Umbilical cord (tissue), 2 donors: ENCODE data around the gene TLCD3A. TPM values are rescaled to one million over a fixed set of nuclear protein-coding genes. Genes with fewer than 3 reads are reported as not detected.

Experiments
- DNase-seq: peaks from one replicate; pipeline ENCODE4 v3.0.0-alpha.2; 2015; ENCODE audit warnings: low spot score
- total RNA-seq: library from RNA; depleted of rRNA; stranded (reverse); fragments of >200 nt; gene quantifications from one replicate; pipeline ENCODE4 v1.2.3, GENCODE V29; 2014; ENCODE audit warnings: low replicate concordance; ENCODE audit not compliant: insufficient read depth

TLCD3A gene
- total RNA-seq, 1 donor from 2014 or later, result 24.3 TPM

DNA sequence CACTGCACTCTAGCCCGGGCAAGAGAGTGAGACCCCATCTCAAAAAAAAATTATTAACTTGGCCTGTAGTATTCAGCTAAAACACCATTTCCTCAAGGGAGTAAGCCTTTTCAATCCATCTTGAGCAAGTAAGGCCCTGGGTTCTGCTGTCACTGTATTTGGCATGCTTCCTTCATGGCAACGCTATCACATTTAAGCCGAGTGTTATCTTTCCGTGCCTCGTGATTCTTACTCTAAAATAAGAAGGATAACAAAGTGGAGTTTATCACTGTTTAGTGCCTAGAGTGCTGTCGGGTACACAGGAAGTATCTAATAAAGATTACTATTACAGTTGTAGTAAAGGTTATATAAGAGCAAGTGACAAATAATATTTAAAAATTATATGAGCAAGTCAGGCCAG, 26.5 kb upstream of the TLCD3A start:
- peak; percentile 57 for DNase-seq

DNA sequence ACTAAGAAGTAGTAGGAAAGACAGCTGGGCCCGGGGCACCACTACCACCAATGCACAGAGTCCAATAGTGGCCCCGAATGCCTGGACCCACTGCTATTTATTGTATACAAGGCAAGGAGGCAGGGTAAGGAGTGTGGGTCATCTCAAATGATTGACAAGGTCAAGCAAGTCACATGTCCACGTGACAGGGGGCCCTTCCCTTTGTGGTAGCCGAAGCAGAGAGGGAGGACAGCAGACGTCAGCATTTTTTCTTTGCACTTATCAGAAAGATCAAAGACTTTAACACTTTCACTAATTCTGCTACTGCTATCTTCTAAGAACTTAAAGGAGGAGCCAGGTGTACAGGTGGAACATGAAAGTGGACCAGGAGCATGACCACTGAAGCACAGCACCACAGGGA, 24.3 kb upstream of the TLCD3A start:
- no peak for DNase-seq

DNA sequence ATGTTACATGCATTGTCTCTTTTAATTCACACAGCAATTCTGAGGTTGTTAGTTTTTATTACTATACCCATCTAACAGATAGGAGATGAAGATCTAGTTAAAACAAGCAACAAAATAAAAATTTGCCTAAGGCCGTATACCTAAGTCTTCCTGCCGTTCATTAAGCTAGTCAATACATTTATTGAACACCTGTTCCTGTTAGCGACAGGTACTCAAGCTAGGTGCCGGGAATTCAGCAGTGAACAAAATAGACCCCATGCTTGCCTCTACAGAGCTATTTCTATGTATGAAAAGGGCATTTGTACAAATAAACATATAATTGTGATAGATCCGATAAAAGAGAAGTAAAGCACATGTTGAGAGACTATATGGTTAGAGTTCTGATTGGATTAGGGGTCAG, 14.3 kb upstream of the TLCD3A start:
- no peak for DNase-seq

DNA sequence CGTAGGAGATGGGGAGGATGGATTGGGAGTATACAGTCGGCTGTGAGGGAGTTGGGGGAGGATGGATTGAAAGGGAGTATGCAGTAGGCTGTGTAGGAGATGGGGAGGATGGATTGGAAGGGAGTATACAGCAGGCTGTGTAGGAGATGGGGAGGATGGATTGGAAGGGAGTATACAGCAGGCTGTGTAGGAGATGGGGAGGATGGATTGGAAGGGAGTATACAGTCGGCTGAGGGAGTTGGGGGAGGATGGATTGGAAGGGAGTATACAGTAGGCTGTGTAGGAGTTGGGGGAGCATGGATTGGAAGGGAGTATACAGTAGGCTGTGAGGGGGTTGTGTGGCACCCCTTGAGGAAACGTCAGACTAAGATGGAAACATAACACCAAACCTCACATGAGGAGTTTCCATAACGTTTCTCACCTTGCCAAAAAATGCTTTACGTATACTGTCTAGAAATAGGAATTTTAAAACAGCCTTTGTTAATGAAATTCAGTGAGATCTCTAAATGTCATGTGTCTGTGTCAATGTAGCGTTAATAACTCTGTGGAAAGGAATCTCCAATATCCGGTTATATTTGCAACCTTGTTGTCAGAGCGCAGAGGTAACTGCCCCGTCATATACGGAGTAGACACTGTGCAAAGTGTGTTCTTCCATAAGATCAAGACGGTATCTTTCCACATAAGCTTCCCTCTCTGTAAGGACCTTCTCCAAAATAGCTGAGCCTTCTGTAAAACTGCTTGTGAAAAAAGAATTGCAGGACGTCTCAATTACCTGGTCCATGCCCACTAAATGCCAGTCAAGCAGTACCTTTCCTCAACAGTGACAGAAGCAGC, 11.5 kb upstream of the TLCD3A start:
- no peak for DNase-seq

DNA sequence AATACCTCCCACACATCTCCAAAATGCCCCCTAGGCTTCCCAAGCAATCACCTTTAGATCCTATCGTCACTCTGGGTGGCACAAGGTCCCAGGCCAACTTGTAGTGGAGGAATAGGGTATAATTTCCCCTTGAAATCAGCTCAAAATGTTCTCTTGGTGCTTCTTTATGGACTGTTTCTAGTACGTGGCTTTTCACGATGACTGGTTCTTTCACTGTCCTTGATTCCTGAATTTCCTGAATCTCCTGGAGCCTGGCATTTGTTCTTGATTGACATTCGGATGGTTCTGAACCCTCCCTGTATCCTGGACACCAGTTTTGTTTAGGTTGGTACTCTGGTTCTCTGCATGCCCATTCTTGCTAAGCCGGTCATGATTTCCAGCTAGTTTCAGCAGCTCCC, 10.9 kb upstream of the TLCD3A start:
- DNase-seq, result no peak

DNA sequence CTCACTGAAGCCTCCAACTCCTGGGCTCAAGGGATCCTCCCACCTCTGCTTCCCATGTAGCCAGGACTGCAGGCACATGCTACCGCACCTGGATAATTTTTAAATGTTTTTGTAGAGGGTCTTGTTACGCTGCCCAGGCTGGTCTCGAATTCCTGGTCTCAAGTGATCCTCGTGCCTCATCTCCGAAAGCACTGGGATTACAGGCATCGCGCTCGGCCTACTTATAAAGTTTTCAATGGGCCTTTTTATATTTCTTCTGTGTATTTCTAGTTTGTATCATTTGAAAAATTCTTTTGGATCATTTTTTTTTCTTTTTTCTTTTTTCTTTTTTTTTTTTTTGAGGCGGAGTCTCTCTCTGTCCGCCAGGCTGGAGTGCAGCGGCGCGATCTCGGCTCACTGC, 7.3 kb upstream of the TLCD3A start:
- no peak for DNase-seq

DNA sequence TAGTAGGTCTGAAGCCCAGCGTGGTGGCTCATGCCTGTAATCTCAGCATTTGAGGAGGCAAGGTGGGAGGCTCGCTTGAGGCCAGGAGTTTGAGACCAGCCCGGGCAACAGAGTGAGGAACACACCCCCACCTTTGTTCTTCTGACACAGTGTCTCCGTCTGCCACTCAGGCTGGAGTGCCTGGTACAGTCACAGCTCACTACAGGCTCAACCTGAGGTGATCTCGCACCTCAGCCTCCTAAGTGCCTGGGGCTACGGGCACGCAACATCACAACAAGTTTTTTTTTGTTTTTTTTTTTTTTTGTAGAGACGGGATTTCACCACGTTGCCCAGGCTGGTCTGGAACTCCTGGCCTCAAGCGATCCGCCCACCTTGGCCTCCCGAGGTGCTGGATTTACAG, 6.7 kb upstream of the TLCD3A start:
- no peak for DNase-seq

DNA sequence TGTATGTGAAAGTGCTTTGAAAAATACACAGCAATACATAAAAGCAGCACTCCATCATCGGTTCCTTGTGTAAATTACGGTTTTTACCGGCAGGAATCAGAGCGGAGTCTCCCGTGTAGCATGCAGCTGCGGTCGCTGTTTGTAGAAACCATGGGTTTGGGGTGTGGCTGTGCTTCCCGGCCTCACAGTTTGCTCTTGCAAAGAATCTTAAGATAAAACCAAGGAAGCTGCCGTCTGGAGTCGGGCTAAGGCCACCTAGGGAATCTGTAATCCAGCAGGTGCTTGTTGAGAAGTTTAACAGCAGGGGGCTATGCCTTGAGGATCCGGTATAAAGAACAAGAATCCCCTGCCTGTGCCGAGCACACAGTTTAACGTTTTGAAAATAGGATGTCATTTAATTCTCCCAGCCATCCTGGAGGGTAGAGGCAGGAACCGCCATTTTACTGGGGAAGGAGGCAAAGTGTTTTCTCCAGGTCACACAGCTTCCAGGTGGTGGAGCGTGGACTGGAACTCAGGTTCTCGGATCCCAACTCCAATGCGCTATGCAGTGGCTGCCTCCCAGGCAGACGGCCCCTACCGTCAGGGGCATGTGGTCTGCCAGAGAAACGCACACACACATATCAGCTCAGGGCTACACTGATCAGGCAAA, 6.0 kb upstream of the TLCD3A start:
- DNase-seq, result no peak

DNA sequence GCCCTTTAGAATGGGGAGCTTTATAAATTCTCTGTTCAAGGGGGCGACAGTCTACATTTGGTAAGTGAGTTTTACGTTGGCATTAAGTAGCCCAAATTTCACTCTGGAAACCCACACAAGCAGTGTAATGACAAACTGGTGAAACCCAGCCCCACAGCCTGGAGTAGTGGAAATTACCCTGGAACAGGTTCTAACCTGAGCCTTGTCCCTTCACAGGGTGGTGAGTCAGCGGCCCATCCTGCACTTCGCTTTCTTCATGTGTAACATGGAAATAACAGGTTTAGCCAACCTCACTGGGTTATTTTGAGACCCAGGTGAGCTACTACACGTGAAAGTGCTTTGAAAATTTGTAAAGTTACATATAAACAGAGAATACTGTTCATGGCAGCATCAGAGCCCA, 3.5 kb upstream of the TLCD3A start:
- DNase-seq, result peak; percentile 63

DNA sequence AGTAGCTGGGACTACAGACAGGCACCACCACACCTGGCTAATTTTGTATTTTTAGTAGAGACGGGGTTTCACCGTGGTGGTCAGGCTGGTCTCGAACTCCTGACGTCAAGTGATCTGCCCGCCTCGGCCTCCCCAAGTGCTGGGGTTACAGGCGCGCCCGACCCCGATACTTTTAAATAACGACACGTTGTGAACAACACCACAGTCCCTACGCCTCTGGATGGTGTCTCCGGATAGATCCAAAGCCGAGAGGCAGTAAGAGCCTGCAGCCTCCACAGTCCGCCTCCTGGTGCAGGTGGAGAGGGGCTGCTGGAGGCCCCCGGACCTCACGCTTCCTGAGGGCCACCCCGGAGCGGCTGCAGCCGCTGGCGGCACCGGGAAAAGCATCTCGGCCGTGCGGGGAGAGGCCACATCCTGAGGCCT, 741 bp upstream of the TLCD3A start:
- DNase-seq, result no peak

DNA sequence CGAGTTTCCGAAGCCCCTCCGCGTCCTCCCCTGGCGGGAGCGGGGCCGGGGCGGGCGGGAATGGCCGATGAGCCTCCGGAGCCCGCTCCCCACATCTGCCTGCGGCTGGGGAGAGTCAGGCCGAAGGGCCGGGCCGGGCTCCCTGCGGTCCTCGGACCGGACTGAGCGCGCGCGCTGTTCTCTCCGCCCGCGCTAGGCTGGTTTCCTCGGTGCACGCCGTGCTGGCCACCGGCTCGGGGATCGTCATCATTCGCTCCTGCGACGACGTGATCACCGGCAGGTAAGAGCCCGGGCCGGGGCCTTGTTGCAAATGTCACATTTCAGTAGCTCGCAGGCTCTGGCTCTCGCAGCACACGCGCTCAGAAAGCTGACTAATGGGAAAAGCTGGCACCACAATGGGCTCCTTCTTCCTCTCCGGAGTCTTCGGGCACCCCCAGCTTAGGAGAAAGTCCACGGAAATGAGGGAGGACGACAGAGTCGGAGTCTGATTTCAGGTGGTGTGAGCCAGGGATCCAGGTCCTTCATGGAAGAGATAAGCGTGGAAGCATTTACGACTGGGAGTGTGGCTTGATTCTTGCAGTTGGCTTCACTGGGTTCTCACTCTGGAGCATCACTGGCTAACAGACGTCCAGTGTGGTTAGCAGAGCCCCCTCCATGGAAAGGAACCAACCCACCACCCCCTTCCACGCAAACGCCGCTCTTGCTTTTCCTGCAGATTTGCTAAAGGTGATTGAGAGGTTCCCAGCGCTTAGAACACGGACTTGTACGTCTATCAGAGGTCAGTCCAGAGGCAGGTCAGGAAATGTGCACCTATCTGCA, 715 bp downstream of the TLCD3A start:
- peak; percentile 60 for DNase-seq

DNA sequence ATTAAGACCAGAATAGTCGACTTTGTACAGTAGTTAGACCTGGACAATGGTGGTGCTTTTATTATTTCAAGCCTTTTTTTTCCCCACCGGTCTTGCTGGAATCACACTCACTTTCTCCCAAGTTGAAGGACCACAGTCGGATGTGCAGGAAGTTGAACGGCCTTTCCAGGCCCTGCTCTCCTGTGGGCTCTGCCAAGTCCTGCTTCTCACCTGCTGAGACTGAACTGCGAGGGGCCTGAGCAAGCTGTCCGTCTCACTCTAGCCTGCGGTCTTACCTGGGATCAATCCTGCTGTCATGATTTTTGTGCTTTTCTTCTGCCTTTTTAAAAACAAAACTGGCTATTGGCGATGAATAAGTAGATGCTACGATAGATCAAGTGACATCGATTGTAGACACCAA, 1.3 kb downstream of the TLCD3A start:
- no peak for DNase-seq

DNA sequence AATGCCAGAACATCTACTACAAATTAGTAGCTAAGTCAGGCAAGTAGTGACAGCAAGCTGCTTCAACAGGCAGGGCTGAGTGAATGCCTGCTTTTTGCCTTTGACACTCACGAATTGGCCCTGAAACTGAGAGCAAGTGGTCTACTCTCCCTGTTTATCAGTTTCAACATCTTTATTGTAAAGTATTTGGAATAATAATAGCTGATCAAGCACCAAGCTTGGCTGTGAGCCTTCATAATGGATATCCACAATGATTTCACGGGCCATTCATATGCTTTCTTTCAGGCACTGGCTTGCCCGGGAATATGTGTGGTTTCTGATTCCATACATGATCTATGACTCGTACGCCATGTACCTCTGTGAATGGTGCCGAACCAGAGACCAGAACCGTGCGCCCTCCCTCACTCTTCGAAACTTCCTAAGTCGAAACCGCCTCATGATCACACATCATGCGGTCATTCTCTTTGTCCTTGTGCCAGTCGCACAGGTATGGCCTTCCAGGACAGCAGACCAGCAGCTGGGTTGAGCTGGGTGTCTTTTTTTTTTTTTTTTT, 5.2 kb downstream of the TLCD3A start:
- DNase-seq, result no peak

DNA sequence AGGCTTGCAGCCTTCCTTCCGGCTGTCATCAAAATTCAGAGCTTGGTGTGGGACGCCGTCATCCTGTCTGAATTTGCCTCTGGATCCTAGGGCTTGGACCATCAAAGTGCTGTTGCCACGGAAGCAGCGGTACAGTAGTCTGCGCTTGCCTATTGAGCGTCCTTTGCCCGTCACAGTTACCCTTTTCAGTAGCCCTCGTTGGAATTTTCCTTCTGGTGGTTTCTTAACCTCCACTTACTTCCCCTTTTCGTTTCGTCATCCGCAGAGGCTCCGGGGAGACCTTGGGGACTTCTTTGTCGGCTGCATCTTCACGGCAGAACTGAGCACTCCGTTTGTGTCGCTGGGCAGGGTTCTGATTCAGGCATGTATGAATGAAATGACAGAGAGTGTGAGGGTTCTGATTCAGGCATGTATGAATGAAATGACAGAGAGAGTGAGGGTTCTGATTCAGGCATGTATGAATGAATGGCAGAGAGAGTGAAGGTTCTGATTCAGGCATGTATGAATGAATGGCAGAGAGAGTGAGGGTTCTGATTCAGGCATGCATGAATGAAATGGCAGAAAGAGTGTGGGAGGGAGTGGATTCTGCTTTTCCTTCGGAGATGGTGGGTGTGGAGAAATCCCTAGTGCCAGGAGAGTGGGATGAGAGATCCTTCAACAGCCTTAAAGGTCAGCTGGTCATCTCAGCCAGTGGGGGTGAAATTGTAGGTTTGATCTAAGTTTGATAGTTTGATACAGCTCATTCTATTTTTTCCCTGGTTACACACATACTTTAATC, 8.0 kb downstream of the TLCD3A start:
- DNase-seq, result peak; percentile 35

DNA sequence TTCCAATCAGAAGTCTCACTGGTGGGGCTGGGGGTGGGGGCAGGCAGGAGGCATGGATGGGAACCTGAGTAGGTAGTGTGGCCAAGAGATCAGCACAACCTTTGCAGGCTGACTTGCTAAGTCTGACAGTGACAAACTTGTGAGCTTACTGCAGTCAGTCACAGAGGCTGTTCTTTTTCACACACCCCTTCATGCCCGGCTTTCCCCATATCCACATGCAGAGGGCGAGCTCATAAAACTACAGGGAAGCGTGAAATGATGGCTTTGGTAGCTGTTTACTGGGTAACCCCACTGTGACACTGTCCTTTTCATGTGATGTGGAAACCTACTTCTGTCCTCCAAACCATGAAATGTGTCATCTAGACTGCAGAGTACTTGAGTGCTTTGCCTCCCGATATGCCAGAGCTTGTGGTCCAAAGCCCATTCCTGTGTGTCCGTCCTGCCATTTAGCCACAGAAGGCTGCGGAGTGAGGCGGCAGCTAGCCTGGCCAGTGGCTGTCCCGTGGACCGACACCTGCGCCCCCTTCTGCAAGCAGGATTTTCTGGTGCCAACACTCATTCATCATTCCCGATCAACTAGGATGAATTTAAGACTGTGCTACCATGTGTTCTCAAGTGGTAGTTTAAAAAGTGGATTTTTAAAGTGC, 9.9 kb downstream of the TLCD3A start:
- no peak for DNase-seq

DNA sequence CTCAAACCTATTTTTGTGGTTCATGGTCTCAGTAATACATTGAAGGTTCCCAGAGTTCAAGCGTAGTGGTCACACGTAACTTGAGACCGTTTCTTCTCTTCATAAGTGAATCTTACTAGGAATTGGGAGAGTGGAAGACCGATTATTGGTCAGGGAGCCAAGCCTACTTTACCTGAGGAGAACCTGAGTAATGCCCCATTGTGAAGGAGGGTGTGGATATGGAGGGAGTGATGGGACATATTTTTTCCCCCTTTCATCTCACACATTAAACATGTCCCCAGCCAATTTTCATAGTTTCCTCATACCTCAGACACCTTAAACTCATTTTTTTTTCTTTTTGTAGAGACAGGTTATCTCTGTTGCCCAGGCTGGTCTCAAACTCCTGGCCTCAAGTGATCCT, 10.7 kb downstream of the TLCD3A start:
- no peak for DNase-seq

DNA sequence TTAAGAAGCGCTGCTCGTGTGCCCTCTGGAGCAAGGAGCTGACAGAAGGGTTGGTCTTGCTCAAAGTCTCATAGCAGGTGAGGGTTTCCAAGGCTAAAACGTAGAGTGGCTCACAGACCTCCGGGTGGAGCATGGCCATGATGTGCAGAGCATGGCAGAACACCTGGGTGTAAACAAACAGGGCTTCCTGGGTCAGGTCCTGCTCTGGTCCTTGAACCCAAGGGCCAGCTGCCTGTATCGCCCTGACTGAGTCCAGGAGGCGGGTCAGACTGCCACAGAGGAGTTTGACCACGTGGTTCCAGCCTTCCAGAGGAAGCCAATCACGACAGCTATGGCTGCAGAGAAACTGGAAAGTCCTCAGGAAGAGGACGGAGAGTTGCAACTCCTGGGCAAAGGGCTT, 12.5 kb downstream of the TLCD3A start:
- no peak for DNase-seq

DNA sequence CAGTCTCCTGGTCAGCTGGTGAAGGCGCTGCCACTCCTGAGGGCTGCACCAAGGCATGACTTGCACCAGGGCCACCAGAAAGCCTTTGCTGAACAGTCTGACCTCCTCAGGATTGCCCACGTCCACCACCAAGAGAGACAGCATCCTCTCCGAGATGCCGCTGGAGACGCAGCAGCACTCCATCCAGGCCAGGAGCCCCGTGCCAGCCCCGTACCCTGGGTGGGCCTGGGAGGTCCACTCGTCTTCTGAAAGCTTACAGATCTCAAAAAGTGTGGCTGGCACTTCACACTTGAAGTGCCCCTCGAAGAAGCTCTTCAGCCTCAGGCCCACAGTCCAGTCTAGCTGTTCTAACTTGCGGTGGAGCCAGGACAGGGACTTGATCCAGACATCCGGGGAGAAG, 13.0 kb downstream of the TLCD3A start:
- DNase-seq, result no peak

DNA sequence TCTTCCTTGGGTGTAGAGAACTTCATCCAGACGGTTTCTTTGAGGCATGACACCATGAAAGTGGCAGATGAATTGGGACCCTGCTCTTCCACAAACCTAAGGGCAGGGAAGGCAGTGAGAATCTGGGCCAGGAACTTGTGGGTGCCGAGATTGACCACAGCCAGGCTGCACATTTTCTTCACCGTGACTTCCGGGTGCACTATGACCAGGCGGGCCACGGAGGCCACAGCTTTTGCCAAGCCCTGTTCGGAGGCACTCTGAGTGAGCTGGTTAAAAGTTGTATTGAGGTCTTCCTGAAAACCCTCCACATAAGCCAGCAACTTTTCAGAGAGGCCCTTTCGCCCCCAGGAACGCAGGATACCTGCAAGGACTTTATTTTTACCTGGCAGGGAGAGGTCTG, 13.8 kb downstream of the TLCD3A start:
- DNase-seq, result no peak

DNA sequence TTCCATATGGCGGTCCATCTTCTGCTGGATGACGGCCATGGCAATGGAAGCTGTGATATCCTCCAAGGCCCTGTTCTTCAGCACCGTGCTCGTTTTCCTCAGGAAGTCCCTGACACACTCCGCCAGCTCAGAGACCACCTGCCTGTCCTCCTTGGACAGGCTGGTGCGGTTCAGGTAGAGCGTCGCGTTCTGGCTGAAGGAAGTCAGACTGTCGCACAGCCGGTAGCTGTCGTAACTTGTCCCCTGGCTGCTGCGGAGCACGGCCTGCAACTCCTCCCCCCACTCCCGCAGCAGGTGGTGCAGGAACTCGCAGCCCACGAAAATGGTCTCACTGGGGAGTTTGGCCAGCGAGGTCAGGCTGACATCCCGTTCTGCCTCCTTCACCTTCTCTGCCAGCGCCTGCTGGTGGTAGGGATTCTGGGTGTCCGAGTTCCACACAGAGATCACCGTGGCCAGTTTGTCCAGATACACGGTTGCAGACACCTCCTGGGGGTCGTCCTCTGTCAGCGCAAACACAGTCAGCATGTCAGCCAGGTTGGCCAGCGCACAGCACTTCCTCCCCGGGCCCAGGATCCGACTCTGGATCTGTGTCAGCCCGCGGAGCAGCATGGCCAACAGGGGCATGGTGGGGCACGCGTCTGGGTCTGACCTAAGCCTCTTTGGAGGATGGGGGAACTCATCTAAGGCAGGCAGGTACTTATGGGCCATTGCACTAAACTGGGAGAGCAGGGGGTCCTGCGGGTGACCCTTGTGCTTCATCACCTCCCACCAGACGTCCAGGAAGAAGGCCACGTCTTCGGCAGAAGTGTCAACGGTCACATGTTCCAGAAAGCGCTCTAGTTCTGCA, 14.6 kb downstream of the TLCD3A start:
- no peak for DNase-seq
